ENCODE measurements around the gene PER1. TPM values are rescaled to one million over a fixed set of nuclear protein-coding genes. Genes with fewer than 3 reads are reported as not detected.

The PER1 gene
- total and polyA plus RNA-seq, 2 of the 13 experiments (the other 11 are each of a cell fraction or from before 2014, with no cell fraction given), result 2.6 to 3.6 TPM

DNA sequence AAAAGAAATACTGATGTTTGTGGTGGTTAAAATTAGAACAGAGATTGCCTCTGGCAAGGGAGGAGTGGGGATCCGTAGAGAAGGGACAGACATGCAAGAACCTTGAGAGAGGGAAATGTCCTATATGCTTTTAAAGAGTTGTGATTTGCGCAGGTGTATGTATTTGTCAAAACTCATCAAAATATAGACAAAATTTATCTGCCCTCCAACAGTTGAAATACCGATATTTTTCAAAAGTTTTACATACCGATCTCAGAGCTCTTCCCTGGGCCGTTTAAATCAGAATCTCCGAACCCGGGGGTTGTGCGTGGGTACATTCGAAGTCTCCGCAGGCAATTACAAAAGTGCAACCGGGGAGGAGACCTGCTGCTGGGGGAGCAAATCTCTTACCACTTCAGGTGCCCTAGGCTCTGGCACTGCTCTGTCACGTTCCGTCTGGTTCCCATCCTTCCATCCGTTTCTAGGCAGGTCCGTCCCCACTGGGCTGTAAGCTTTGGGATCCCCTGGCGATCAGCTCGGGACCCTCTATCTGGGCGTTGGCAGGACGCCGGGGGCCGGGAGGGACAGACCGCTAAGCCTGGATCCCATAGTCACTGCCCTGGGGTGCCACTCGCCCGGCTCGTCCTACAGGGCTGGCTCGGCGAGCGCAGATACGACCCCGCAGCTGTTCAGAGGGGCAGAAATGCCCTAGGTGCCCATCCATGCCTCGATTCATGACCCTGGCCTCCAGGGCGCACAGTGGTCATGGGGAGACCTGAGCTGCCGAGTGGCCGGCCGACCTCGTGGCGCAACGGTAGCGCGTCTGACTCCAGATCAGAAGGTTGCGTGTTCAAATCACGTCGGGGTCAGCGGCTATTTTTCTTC is 33.6 kb upstream of the PER1 start (continued):
- TF ChIP-seq SMYD3 (CRISPR knock-in tag; IDR thresholded peaks at IDR 0.05) (no peak), SMARCE1 (IDR thresholded peaks at IDR 0.05; ENCODE audit: borderline replicate concordance) (no peak), EEA1 (CRISPR knock-in tag; IDR thresholded peaks at IDR 0.05; ENCODE audit: borderline replicate concordance) (no peak), NFYC (CRISPR knock-in tag; IDR thresholded peaks at IDR 0.05) (no peak), ERF (CRISPR knock-in tag; IDR thresholded peaks at IDR 0.05) (0 out of 2 replicates have a peak, but pooled peaks have one; percentile 13), ZNF333 (CRISPR knock-in tag; IDR thresholded peaks at IDR 0.05; ENCODE audit: borderline replicate concordance) (no peak), ZNF773 (CRISPR knock-in tag; IDR thresholded peaks at IDR 0.05; ENCODE audit: borderline replicate concordance) (no peak), ZNF484 (CRISPR knock-in tag; IDR thresholded peaks at IDR 0.05; ENCODE audit: borderline replicate concordance, low read depth) (no peak), JUN (CRISPR knock-in tag; IDR thresholded peaks at IDR 0.05) (no peak), RFXANK (CRISPR knock-in tag; IDR thresholded peaks at IDR 0.05) (no peak), KLF15 (CRISPR knock-in tag; IDR thresholded peaks at IDR 0.05; ENCODE audit: borderline replicate concordance) (no peak), ZNF879 (CRISPR knock-in tag; IDR thresholded peaks at IDR 0.05) (no peak), KLF6 (CRISPR knock-in tag; IDR thresholded peaks at IDR 0.05) (peak; percentile 49; the same call in 1 of the 2 replicates), CEBPG (CRISPR knock-in tag; IDR thresholded peaks at IDR 0.05) (peak; percentile 85), ZBTB3 (CRISPR knock-in tag; IDR thresholded peaks at IDR 0.05; ENCODE audit: borderline replicate concordance, low read depth) (no peak), ZBTB21 (CRISPR knock-in tag; IDR thresholded peaks at IDR 0.05) (no peak), IRF2 (CRISPR knock-in tag; IDR thresholded peaks at IDR 0.05) (peak; percentile 70), CENPT (CRISPR knock-in tag; IDR thresholded peaks at IDR 0.05; ENCODE audit: low read depth) (no peak), FOXA3 (CRISPR knock-in tag; IDR thresholded peaks at IDR 0.05) (peak; percentile 65; the same call in 1 of the 2 replicates)
- TF ChIP-seq, protein P1, sequence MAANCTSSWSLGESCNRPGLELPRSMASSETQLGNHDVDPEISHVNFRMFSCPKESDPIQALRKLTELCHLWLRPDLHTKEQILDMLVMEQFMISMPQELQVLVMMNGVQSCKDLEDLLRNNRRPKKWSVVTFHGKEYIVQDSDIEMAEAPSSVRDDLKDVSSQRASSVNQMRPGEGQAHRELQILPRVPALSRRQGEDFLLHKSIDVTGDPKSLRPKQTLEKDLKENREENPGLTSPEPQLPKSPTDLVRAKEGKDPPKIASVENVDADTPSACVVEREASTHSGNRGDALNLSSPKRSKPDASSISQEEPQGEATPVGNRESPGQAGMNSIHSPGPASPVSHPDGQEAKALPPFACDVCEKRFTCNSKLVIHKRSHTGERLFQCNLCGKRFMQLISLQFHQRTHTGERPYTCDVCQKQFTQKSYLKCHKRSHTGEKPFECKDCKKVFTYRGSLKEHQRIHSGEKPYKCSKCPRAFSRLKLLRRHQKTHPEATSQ (CRISPR knock-in tag; IDR thresholded peaks at IDR 0.05; ENCODE audit: borderline replicate concordance), result peak; percentile 40; the same call in 1 of the 2 replicates
- TF ChIP-seq, protein P2, sequence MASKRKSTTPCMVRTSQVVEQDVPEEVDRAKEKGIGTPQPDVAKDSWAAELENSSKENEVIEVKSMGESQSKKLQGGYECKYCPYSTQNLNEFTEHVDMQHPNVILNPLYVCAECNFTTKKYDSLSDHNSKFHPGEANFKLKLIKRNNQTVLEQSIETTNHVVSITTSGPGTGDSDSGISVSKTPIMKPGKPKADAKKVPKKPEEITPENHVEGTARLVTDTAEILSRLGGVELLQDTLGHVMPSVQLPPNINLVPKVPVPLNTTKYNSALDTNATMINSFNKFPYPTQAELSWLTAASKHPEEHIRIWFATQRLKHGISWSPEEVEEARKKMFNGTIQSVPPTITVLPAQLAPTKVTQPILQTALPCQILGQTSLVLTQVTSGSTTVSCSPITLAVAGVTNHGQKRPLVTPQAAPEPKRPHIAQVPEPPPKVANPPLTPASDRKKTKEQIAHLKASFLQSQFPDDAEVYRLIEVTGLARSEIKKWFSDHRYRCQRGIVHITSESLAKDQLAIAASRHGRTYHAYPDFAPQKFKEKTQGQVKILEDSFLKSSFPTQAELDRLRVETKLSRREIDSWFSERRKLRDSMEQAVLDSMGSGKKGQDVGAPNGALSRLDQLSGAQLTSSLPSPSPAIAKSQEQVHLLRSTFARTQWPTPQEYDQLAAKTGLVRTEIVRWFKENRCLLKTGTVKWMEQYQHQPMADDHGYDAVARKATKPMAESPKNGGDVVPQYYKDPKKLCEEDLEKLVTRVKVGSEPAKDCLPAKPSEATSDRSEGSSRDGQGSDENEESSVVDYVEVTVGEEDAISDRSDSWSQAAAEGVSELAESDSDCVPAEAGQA (IDR thresholded peaks at IDR 0.05; ENCODE audit: low read depth), result 0 out of 2 replicates have a peak, but pooled peaks have one; percentile 30
- TF ChIP-seq, protein P2 (CRISPR knock-in tag; IDR thresholded peaks at IDR 0.05; ENCODE audit: borderline replicate concordance), result no peak
- TF ChIP-seq, protein P3, sequence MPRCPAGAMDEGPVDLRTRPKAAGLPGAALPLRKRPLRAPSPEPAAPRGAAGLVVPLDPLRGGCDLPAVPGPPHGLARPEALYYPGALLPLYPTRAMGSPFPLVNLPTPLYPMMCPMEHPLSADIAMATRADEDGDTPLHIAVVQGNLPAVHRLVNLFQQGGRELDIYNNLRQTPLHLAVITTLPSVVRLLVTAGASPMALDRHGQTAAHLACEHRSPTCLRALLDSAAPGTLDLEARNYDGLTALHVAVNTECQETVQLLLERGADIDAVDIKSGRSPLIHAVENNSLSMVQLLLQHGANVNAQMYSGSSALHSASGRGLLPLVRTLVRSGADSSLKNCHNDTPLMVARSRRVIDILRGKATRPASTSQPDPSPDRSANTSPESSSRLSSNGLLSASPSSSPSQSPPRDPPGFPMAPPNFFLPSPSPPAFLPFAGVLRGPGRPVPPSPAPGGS (CRISPR knock-in tag; IDR thresholded peaks at IDR 0.05), result no peak

Data from HepG2 (cell line).